HG03097 (cell line): ENCODE results near the gene MED4.

Experiments
- ATAC-seq: cut with Tn5 transposase; IDR thresholded peaks from one replicate; pipeline ENCODE4 v1.9.1; 2021; ENCODE audit not compliant: unreplicated experiment, low FRiP score

Gene MED4

GRCh38 chr13:48040896-48041295 is 54.0 kb downstream of the MED4 start:
- no peak for ATAC-seq

- ATAC-seq = no peak
These were observed 54.9 kb downstream of the MED4 start for GRCh38 chr13:48040049-48040448.

GRCh38 chr13:48038761-48039160 is 56.1 kb downstream of the MED4 start:
- no peak for ATAC-seq

- peak; percentile 89 for ATAC-seq
These were observed 57.3 kb downstream of the MED4 start, which contains the start of gene NUDT15 for GRCh38 chr13:48037346-48038173. NUDT15 (plus strand) TSS chr13:48037726; CDS start chr13:48037747, 21 bp downstream.

- ATAC-seq = no peak
These were observed 65.0 kb downstream of the MED4 start for GRCh38 chr13:48029859-48030258.

GRCh38 chr13:48028066-48028465 is 66.8 kb downstream of the MED4 start:
- ATAC-seq = no peak
